HepG2 (cell line): Measurements from ENCODE around the gene OBP2A. TPM values are rescaled to one million over a fixed set of nuclear protein-coding genes. Genes with fewer than 3 reads are reported as not detected.
A peak's percentile ranks its signal among the peaks of the same experiment; 100 is the strongest.

Source experiments
- ARNT ChIP-seq: fragments of 450-650 bp; IDR thresholded peaks from 2 replicates; pipeline ENCODE4 v1.6.1; 2017
- ATF7-NPFF ChIP-seq: sonication (generic); formaldehyde crosslinking; IDR thresholded peaks from 2 replicates; pipeline ENCODE4 v1.8.1; 2023; ENCODE audit warnings: mild to moderate bottlenecking, low read depth, missing genetic modification reagents, moderate library complexity
- CC2D1A ChIP-seq: sonication (generic); formaldehyde crosslinking; IDR thresholded peaks from 2 replicates; pipeline ENCODE4 v1.8.1; 2023; ENCODE audit warnings: mild to moderate bottlenecking, missing genetic modification reagents
- CHCHD3 ChIP-seq: sonication (generic); formaldehyde crosslinking; IDR thresholded peaks from 2 replicates; pipeline ENCODE4 v1.8.0; 2022; ENCODE audit warnings: mild to moderate bottlenecking, missing genetic modification reagents, moderate library complexity
- HNRNPUL1 ChIP-seq: fragments of 200-400 bp; formaldehyde crosslinking; IDR thresholded peaks from 2 replicates; pipeline ENCODE4 v1.6.1; 2017; ENCODE audit warnings: low read depth, mild to moderate bottlenecking, low read length, moderate library complexity
- MEIS1 ChIP-seq: sonication (generic); formaldehyde crosslinking; IDR thresholded peaks from 2 replicates; pipeline ENCODE4 v1.9.0; 2021; ENCODE audit warnings: mild to moderate bottlenecking, missing genetic modification reagents, moderate library complexity, borderline replicate concordance
- NPAS2 ChIP-seq: sonication (generic); formaldehyde crosslinking; IDR thresholded peaks from 2 replicates; pipeline ENCODE4 v1.8.0; 2022; ENCODE audit warnings: mild to moderate bottlenecking, missing genetic modification reagents, borderline replicate concordance
- NR1H2 ChIP-seq: sonication (generic); formaldehyde crosslinking; IDR thresholded peaks from 2 replicates; pipeline ENCODE4 v1.8.1; 2022; ENCODE audit warnings: low read depth, missing genetic modification reagents, borderline replicate concordance
- RAD21 ChIP-seq: fragments of 450-650 bp; formaldehyde crosslinking; IDR thresholded peaks from 2 replicates; pipeline ENCODE4 v1.5.0; 2020; ENCODE audit warnings: mild to moderate bottlenecking
- RFXANK ChIP-seq: IDR thresholded peaks from 2 replicates; pipeline ENCODE4 v1.6.1; 2016
- SALL2 ChIP-seq: sonication (generic); formaldehyde crosslinking; IDR thresholded peaks from 2 replicates; pipeline ENCODE4 v1.8.1; 2023; ENCODE audit warnings: mild to moderate bottlenecking, missing genetic modification reagents, inconsistent platforms
- TARDBP ChIP-seq: sonication (generic); formaldehyde crosslinking; IDR thresholded peaks from 2 replicates; pipeline ENCODE4 v1.8.0; 2022; ENCODE audit warnings: mild to moderate bottlenecking, missing genetic modification reagents
- ZBTB46 ChIP-seq: sonication (generic); formaldehyde crosslinking; IDR thresholded peaks from 2 replicates; pipeline ENCODE4 v1.4.0; 2020; ENCODE audit warnings: mild to moderate bottlenecking, missing genetic modification reagents, borderline replicate concordance
- ZNF446 ChIP-seq: sonication (generic); formaldehyde crosslinking; IDR thresholded peaks from 2 replicates; pipeline ENCODE4 v1.5.0; 2020; ENCODE audit warnings: mild to moderate bottlenecking, missing genetic modification reagents
- ZNF563 ChIP-seq: sonication (generic); formaldehyde crosslinking; IDR thresholded peaks from 2 replicates; pipeline ENCODE4 v1.8.0; 2022; ENCODE audit warnings: mild to moderate bottlenecking, moderate library complexity, missing genetic modification reagents
- ZNF589 ChIP-seq: sonication (generic); formaldehyde crosslinking; conservative IDR thresholded peaks from 2 replicates; pipeline ENCODE4 v1.8.0; 2022; ENCODE audit warnings: mild to moderate bottlenecking, moderate library complexity, missing genetic modification reagents
- ZSCAN29 ChIP-seq: sonication (generic); formaldehyde crosslinking; conservative IDR thresholded peaks from 2 replicates; pipeline ENCODE4 v1.4.0; 2020; ENCODE audit warnings: mild to moderate bottlenecking, missing genetic modification reagents
- polyA plus RNA-seq, 8 experiments: library from polyadenylated mRNA; depleted of rRNA in 3 of 8; stranded (reverse) in 7 of 8; unstranded in 1 of 8; fragments of >200 nt; fragmentation: Illumina TruSeq in 4 of 8; extraction: Trizol in 4 of 8; gene quantifications; 2 replicates each; pipeline versions ENCODE4 v1.2.1 to v1.2.3, GENCODE V29; 2011 to 2016; ENCODE audit warnings: low read depth in 4 of 8, missing spikeins in 1 of 8, mixed read lengths in 1 of 8; ENCODE audit not compliant: insufficient read depth in 1 of 8
- total RNA-seq, 5 experiments: library from RNA; depleted of rRNA; stranded (reverse); fragments of >200 nt; fragmentation: Illumina TruSeq; extraction: Trizol; gene quantifications; 2 replicates each; pipeline ENCODE4 v1.2.3, GENCODE V29; 2016; ENCODE audit warnings: low read depth in 1 of 5
- TF ChIP-seq, protein P1 (sequence below), 2 experiments: sonication (generic) in 1 of 2; formaldehyde crosslinking in 1 of 2; IDR thresholded peaks; 2 replicates each; pipeline versions ENCODE4 v1.4.0 to v1.6.1; 2016 to 2020; ENCODE audit warnings: borderline replicate concordance in 1 of 2, low read depth in 1 of 2, mild to moderate bottlenecking in 1 of 2, missing genetic modification reagents in 1 of 2
- TF ChIP-seq, protein P2 (sequence below): sonication (generic); formaldehyde crosslinking; IDR thresholded peaks from 2 replicates; pipeline ENCODE4 v1.4.0; 2020; ENCODE audit warnings: low read depth, mild to moderate bottlenecking, missing genetic modification reagents
- TF ChIP-seq, protein P3 (sequence below): IDR thresholded peaks from 2 replicates; pipeline ENCODE4 v1.6.1; 2016; ENCODE audit warnings: missing biosample characterization, missing genetic modification reagents, low read depth

The OBP2A gene
- total and polyA plus RNA-seq, 2 of the 13 experiments (the other 11 are each of a cell fraction or from before 2014, with no cell fraction given): 0.32 TPM; not detected in 1

GRCh38 chr9:135500525-135501260 is 45.2 kb upstream of the OBP2A start, which contains the start of gene MRPS2 (continued):
- TF ChIP-seq, protein P1, sequence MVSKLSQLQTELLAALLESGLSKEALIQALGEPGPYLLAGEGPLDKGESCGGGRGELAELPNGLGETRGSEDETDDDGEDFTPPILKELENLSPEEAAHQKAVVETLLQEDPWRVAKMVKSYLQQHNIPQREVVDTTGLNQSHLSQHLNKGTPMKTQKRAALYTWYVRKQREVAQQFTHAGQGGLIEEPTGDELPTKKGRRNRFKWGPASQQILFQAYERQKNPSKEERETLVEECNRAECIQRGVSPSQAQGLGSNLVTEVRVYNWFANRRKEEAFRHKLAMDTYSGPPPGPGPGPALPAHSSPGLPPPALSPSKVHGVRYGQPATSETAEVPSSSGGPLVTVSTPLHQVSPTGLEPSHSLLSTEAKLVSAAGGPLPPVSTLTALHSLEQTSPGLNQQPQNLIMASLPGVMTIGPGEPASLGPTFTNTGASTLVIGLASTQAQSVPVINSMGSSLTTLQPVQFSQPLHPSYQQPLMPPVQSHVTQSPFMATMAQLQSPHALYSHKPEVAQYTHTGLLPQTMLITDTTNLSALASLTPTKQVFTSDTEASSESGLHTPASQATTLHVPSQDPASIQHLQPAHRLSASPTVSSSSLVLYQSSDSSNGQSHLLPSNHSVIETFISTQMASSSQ (IDR thresholded peaks at IDR 0.05; ENCODE audit: low read depth): no peak
- TF ChIP-seq, protein P1 (CRISPR knock-in tag; IDR thresholded peaks at IDR 0.05; ENCODE audit: borderline replicate concordance): peak; percentile 64; the same call in 1 of the 2 replicates
- TF ChIP-seq MEIS1 (CRISPR knock-in tag) (peak; percentile 65; the same call in 1 of the 2 replicates), ZBTB46 (no peak), CC2D1A (CRISPR knock-in tag) (no peak), ARNT (no peak), ZNF589 (CRISPR knock-in tag) (0 out of 2 replicates have a peak, but pooled peaks have one; percentile 65), ZSCAN29 (CRISPR knock-in tag) (0 out of 2 replicates have a peak, but pooled peaks have one; percentile 42), ATF7-NPFF (CRISPR knock-in tag) (peak; percentile 80; the same call in 1 of the 2 replicates), TARDBP (CRISPR knock-in tag) (peak; percentile 75), SALL2 (CRISPR knock-in tag) (peak; percentile 64), ZNF446 (CRISPR knock-in tag) (peak; percentile 76; the same call in 1 of the 2 replicates), NPAS2 (CRISPR knock-in tag) (0 out of 2 replicates have a peak, but pooled peaks have one; percentile 6), CHCHD3 (no peak), HNRNPUL1 (peak; percentile 33; the same call in 1 of the 2 replicates), RAD21 (CRISPR knock-in tag) (peak; percentile 58), NR1H2 (CRISPR knock-in tag) (peak; percentile 84; the same call in 1 of the 2 replicates), ZNF563 (CRISPR knock-in tag) (peak; percentile 95), RFXANK (no peak)
- TF ChIP-seq, protein P2, sequence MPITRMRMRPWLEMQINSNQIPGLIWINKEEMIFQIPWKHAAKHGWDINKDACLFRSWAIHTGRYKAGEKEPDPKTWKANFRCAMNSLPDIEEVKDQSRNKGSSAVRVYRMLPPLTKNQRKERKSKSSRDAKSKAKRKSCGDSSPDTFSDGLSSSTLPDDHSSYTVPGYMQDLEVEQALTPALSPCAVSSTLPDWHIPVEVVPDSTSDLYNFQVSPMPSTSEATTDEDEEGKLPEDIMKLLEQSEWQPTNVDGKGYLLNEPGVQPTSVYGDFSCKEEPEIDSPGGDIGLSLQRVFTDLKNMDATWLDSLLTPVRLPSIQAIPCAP: 0 out of 2 replicates have a peak, but pooled peaks have one; percentile 33
- TF ChIP-seq, protein P3, sequence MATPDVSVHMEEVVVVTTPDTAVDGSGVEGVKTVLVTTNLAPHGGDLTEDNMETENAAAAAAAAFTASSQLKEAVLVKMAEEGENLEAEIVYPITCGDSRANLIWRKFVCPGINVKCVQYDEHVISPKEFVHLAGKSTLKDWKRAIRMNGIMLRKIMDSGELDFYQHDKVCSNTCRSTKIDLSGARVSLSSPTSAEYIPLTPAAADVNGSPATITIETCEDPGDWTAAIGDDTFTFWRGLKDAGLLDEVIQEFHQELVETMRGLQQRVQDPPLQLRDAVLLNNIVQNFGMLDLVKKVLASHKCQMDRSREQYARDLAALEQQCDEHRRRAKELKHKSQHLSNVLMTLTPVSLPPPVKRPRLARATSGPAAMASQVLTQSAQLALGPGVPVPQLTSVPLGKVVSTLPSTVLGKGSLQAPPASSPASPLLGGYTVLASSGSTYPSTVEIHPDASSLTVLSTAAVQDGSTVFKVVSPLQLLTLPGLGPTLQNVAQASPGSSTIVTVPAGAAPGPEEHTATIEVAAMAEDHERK (CRISPR knock-in tag): 0 out of 2 replicates have a peak, but pooled peaks have one; percentile 27
